ENCODE data around the gene KPNA4. TPM values are rescaled to one million over a fixed set of nuclear protein-coding genes. Genes with fewer than 3 reads are reported as not detected.

The KPNA4 gene
- total and polyA plus RNA-seq, 12 donors: 21.6 to 190 (median 134) TPM

DNA sequence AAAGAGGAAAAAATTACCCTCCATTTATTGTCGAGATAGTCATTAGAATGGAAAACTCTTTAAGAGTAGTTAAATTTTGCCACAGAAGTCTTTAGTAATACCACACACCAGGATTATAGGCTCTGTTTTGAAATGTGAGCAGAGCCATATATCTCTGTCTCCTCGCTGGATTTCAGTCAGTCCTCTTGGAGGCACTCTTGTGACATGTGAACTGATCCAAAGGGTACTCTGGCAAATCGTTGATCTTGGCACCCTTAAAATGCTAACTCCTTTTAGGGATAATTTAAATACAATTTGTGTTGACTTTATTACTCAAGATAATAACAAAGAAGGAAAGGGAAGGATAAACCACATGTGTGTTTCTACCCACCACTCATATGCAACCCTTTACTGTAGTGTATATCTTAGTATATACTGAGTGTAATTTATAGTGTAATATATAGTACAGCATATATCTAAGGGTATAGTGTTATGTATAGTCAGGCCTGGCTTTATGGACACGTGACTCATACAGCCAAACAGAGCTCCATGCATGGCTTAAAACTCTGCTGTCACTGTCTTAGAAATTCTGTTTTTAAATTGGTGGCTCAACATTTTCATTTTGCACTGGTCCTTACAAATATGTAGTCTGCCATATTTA, 12.3 kb upstream of the KPNA4 start:
- H3K4me3 ChIP-seq: no peak overlapping the region
- H3K27me3 ChIP-seq: no peaks in the 10 kb centered on the region
- no peaks in the 10 kb centered on the region for H3K36me3 ChIP-seq
- peaks cover 0 to 19% (median 11%) of the 10 kb centered on the region in 11 donors for H3K9me3 ChIP-seq
- peak overlapping the region in 3 of 10 donors; percentile 12 to 51 (median 39) for H3K27ac ChIP-seq
- H3K4me1 ChIP-seq: peaks cover 0 to 9% (median 0%) of the 10 kb centered on the region in 9 donors
- intact Hi-C loops (cut with DNase I): loop anchor here in 1 of 10 donors (10.0 kb wide), 1 partner anchor 367 kb away; no protein-coding TSS in a partner anchor
- ATAC-seq (peak; percentile 38 to 93 (median 82)), DNase-seq (no peak)
- 35 to 45% methylated on average over 4 of the region's 4 CpGs for WGBS, 2 donors
- TF ChIP-seq, protein P1, sequence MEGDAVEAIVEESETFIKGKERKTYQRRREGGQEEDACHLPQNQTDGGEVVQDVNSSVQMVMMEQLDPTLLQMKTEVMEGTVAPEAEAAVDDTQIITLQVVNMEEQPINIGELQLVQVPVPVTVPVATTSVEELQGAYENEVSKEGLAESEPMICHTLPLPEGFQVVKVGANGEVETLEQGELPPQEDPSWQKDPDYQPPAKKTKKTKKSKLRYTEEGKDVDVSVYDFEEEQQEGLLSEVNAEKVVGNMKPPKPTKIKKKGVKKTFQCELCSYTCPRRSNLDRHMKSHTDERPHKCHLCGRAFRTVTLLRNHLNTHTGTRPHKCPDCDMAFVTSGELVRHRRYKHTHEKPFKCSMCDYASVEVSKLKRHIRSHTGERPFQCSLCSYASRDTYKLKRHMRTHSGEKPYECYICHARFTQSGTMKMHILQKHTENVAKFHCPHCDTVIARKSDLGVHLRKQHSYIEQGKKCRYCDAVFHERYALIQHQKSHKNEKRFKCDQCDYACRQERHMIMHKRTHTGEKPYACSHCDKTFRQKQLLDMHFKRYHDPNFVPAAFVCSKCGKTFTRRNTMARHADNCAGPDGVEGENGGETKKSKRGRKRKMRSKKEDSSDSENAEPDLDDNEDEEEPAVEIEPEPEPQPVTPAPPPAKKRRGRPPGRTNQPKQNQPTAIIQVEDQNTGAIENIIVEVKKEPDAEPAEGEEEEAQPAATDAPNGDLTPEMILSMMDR (IDR thresholded peaks at IDR 0.05): peak in 4 of 9 donors; percentile 29 to 57 (median 51)

DNA sequence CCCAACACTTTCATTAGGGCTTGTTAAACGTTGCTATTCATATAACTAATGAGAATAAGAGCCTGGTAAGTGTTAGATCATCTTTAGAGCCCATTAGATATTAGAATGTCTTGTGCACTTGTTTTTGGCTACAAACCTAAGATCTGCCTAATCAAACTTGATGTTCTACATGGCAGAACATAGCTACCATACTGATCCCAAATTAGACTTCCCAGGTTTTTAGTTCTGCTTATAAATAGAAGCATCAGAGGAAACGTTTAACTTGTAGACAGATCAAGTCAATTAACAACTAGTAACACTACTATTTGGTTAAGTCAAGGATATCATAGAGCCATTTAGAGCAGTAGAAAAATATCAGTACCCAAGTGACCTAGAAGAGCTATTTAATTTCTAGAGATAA, 11.7 kb upstream of the KPNA4 start:
- Histone ChIP-seq H3K27me3 (no peaks in the 10 kb centered on the region), H3K9me3 (peaks cover 0 to 18% (median 10%) of the 10 kb centered on the region in 11 donors), H3K36me3 (no peaks in the 10 kb centered on the region), H3K4me3 (no peak overlapping the region), H3K4me1 (peaks cover 0 to 9% (median 0%) of the 10 kb centered on the region in 9 donors), H3K27ac (peak overlapping the region in 3 of 10 donors; percentile 12 to 51 (median 39))
- no peak for DNase-seq
- WGBS, 2 donors: 18 to 29% methylated on average over 2 of the region's 2 CpGs
- ATAC-seq: peak in 5 of 8 donors; percentile 45 to 82 (median 63)
- intact Hi-C loops (cut with DNase I): loop anchor here in 1 of 10 donors (10.0 kb wide), 1 partner anchor 368 kb away; no protein-coding TSS in a partner anchor
- TF ChIP-seq, protein P1 (IDR thresholded peaks at IDR 0.05): no peak

DNA sequence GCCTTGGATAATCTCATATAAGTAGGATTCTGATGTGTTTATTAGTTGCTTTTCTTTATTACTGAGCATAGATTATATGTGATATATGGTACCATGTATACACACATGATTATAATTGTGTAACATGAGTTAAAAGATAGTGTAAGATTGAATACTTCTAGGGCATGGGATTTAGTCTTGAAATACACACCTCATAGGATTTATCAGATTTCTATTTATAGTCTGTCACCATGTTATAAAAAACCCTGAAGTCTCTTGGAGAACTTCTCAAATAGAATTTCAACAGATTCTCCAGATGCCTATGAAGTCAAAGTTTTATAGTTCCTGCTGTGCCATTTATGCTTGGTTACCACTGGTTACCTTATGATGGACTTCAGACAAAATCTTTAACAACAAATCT, 11.2 kb upstream of the KPNA4 start:
- no peak overlapping the region for H3K4me3 ChIP-seq
- DNase-seq: no peak
- no peaks in the 10 kb centered on the region for H3K27me3 ChIP-seq
- ATAC-seq: peak in 1 of 8 donors; percentile 33
- H3K9me3 ChIP-seq: peaks cover 0 to 14% (median 5%) of the 10 kb centered on the region in 11 donors
- intact Hi-C loops (cut with DNase I): loop anchor here in 1 of 10 donors (10.0 kb wide), 1 partner anchor 368 kb away; no protein-coding TSS in a partner anchor
- H3K36me3 ChIP-seq: no peaks in the 10 kb centered on the region
- H3K27ac ChIP-seq: peak overlapping the region in 2 of 10 donors; percentile 12 to 51
- TF ChIP-seq, protein P1 (IDR thresholded peaks at IDR 0.05): no peak
- H3K4me1 ChIP-seq: peaks cover 0 to 9% (median 0%) of the 10 kb centered on the region in 9 donors

DNA sequence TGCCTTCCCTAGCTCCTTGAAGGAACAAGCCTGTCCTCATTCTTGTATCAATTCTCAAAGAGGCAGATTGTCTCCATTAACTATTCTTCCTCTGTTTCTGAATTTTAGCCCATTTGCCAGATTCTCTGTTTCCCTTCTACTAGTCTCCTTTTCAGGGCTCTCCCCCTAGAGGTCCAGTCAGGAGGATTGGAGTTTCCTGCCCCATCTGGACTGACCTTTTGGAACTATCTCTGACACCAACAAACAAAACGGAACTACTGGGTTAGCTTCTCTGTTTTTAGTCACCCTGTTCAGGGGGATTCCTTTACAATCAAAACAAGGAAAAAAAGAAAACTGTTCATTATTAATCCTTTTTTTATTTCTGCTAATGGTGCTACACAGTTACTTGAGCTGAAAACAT, 10.2 kb upstream of the KPNA4 start:
- Histone ChIP-seq H3K36me3 (no peaks in the 10 kb centered on the region), H3K4me3 (no peak overlapping the region), H3K27ac (no peak overlapping the region), H3K4me1 (peaks cover 0 to 9% (median 0%) of the 10 kb centered on the region in 9 donors), H3K27me3 (no peaks in the 10 kb centered on the region), H3K9me3 (peaks cover 0 to 3% (median 0%) of the 10 kb centered on the region in 11 donors)
- TF ChIP-seq, protein P1 (IDR thresholded peaks at IDR 0.05): no peak
- ATAC-seq (no peak), DNase-seq (no peak)
- intact Hi-C loops (cut with DNase I): loop anchor here in 1 of 10 donors (10.0 kb wide), 1 partner anchor 369 kb away; no protein-coding TSS in a partner anchor
- WGBS, 2 donors: 52 to 70% methylated on average over 1 of the region's 1 CpG

All from heart right ventricle (tissue), 16 donors.